HEK293 (cell line): Measurements from ENCODE around the gene ANTXR1.

Experiments
- PATZ1 ChIP-seq: fragments of 450-650 bp; formaldehyde crosslinking; IDR thresholded peaks from 2 replicates; pipeline ENCODE4 v1.5.1; 2016; ENCODE audit warnings: missing biosample characterization, missing genetic modification characterization
- ZFP41 ChIP-seq: fragments of 450-650 bp; formaldehyde crosslinking; IDR thresholded peaks from 2 replicates; pipeline ENCODE4 v1.5.1; 2016; ENCODE audit warnings: missing biosample characterization, missing genetic modification characterization, borderline replicate concordance
- ZNF121 ChIP-seq: fragments of 450-650 bp; formaldehyde crosslinking; IDR thresholded peaks from 2 replicates; pipeline ENCODE4 v1.5.1; 2016; ENCODE audit warnings: missing biosample characterization, missing genetic modification characterization
- ZNF423 ChIP-seq: fragments of 450-650 bp; formaldehyde crosslinking; IDR thresholded peaks from 2 replicates; pipeline ENCODE4 v1.5.1; 2016; ENCODE audit warnings: missing biosample characterization, missing genetic modification characterization
- ZNF529 ChIP-seq: fragments of 450-650 bp; formaldehyde crosslinking; IDR thresholded peaks from 2 replicates; pipeline ENCODE4 v1.5.1; 2017; ENCODE audit warnings: missing genetic modification characterization, missing biosample characterization; ENCODE audit not compliant: insufficient replicate concordance
- TF ChIP-seq, protein P1 (sequence below): fragments of 450-650 bp; formaldehyde crosslinking; IDR thresholded peaks from 2 replicates; pipeline ENCODE4 v1.5.1; 2016; ENCODE audit warnings: missing biosample characterization, missing genetic modification characterization
- TF ChIP-seq, protein P2 (sequence below): fragments of 450-650 bp; formaldehyde crosslinking; IDR thresholded peaks from 2 replicates; pipeline ENCODE4 v1.5.1; 2016; ENCODE audit warnings: missing biosample characterization, missing genetic modification characterization, low read depth
- TF ChIP-seq, protein P3 (sequence below): fragments of 450-650 bp; IDR thresholded peaks from 2 replicates; pipeline ENCODE4 v1.5.1; 2018; ENCODE audit warnings: missing biosample characterization, missing genetic modification characterization
- TF ChIP-seq, protein P4 (sequence below): fragments of 450-650 bp; formaldehyde crosslinking; IDR thresholded peaks from 2 replicates; pipeline ENCODE4 v1.5.1; 2016; ENCODE audit warnings: missing biosample characterization, missing genetic modification characterization

DNA sequence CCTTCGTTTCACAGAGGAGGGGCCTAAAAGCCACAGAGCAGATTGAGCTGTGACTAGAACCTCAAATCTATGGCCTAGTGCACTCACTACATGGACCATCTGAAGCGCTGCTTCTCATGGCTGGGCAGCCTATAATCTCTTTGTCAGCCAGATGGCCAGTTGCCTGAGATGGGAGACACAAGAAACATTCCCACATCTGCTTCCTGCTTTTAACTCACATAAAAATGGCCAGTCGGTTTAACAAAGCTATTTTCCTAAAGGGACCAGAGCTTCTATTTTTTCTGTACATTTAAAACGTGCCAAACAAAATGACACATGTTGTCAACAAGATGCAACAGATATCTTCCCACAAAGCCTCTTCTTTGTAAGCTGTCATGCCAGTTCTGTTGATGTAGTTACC lies 200.2 kb downstream of the ANTXR1 start:
- TF ChIP-seq ZNF121 (tag by site-specific recombination) (no peak), PATZ1 (no peak), ZNF423 (no peak), ZNF529 (tag by site-specific recombination) (no peak), ZFP41 (tag by site-specific recombination) (no peak)
- TF ChIP-seq, protein P1, sequence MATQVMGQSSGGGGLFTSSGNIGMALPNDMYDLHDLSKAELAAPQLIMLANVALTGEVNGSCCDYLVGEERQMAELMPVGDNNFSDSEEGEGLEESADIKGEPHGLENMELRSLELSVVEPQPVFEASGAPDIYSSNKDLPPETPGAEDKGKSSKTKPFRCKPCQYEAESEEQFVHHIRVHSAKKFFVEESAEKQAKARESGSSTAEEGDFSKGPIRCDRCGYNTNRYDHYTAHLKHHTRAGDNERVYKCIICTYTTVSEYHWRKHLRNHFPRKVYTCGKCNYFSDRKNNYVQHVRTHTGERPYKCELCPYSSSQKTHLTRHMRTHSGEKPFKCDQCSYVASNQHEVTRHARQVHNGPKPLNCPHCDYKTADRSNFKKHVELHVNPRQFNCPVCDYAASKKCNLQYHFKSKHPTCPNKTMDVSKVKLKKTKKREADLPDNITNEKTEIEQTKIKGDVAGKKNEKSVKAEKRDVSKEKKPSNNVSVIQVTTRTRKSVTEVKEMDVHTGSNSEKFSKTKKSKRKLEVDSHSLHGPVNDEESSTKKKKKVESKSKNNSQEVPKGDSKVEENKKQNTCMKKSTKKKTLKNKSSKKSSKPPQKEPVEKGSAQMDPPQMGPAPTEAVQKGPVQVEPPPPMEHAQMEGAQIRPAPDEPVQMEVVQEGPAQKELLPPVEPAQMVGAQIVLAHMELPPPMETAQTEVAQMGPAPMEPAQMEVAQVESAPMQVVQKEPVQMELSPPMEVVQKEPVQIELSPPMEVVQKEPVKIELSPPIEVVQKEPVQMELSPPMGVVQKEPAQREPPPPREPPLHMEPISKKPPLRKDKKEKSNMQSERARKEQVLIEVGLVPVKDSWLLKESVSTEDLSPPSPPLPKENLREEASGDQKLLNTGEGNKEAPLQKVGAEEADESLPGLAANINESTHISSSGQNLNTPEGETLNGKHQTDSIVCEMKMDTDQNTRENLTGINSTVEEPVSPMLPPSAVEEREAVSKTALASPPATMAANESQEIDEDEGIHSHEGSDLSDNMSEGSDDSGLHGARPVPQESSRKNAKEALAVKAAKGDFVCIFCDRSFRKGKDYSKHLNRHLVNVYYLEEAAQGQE (tag by site-specific recombination), result no peak
- TF ChIP-seq, protein P2, sequence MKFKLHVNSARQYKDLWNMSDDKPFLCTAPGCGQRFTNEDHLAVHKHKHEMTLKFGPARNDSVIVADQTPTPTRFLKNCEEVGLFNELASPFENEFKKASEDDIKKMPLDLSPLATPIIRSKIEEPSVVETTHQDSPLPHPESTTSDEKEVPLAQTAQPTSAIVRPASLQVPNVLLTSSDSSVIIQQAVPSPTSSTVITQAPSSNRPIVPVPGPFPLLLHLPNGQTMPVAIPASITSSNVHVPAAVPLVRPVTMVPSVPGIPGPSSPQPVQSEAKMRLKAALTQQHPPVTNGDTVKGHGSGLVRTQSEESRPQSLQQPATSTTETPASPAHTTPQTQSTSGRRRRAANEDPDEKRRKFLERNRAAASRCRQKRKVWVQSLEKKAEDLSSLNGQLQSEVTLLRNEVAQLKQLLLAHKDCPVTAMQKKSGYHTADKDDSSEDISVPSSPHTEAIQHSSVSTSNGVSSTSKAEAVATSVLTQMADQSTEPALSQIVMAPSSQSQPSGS (tag by site-specific recombination), result no peak
- TF ChIP-seq, protein P3, sequence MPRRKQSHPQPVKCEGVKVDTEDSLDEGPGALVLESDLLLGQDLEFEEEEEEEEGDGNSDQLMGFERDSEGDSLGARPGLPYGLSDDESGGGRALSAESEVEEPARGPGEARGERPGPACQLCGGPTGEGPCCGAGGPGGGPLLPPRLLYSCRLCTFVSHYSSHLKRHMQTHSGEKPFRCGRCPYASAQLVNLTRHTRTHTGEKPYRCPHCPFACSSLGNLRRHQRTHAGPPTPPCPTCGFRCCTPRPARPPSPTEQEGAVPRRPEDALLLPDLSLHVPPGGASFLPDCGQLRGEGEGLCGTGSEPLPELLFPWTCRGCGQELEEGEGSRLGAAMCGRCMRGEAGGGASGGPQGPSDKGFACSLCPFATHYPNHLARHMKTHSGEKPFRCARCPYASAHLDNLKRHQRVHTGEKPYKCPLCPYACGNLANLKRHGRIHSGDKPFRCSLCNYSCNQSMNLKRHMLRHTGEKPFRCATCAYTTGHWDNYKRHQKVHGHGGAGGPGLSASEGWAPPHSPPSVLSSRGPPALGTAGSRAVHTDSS (tag by site-specific recombination), result no peak
- TF ChIP-seq, protein P4, sequence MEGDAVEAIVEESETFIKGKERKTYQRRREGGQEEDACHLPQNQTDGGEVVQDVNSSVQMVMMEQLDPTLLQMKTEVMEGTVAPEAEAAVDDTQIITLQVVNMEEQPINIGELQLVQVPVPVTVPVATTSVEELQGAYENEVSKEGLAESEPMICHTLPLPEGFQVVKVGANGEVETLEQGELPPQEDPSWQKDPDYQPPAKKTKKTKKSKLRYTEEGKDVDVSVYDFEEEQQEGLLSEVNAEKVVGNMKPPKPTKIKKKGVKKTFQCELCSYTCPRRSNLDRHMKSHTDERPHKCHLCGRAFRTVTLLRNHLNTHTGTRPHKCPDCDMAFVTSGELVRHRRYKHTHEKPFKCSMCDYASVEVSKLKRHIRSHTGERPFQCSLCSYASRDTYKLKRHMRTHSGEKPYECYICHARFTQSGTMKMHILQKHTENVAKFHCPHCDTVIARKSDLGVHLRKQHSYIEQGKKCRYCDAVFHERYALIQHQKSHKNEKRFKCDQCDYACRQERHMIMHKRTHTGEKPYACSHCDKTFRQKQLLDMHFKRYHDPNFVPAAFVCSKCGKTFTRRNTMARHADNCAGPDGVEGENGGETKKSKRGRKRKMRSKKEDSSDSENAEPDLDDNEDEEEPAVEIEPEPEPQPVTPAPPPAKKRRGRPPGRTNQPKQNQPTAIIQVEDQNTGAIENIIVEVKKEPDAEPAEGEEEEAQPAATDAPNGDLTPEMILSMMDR, result no peak
